CD8-positive, alpha-beta memory T cell (primary cell): ENCODE data around the gene BSCL2. TPM values are rescaled to one million over a fixed set of nuclear protein-coding genes. Genes with fewer than 3 reads are reported as not detected.

Experiments
- CTCF ChIA-PET: fragments of 350-600 bp; sonication (Branson Sonifier 250); formaldehyde crosslinking; loops from one replicate; lab custom pipeline; 2021; ENCODE audit warnings: antibody characterized with exemption; lab: Charles Lee
- POLR2A ChIA-PET: fragments of 350-600 bp; sonication (Branson Sonifier 250); formaldehyde crosslinking; loops from one replicate; lab custom pipeline; 2021; ENCODE audit warnings: antibody characterized with exemption; lab: Charles Lee
- DNase-seq, 5 donors: peaks; one replicate each; pipeline versions ENCODE4 v3.0.0 to v3.0.0-alpha.2; 2020 to 2022; ENCODE audit warnings: mixed read lengths in 1 of 5
- H3K27ac ChIP-seq: one replicate; pipeline ENCODE4 v1.7.0; 2013; ENCODE audit warnings: low read depth, mild to moderate bottlenecking, low read length, moderate library complexity
- H3K27me3 ChIP-seq: 2 replicates; pipeline ENCODE4 v1.7.0; 2013; ENCODE audit warnings: low read length, mild to moderate bottlenecking; ENCODE audit not compliant: insufficient read depth, poor library complexity, severe bottlenecking
- H3K36me3 ChIP-seq: 2 replicates; pipeline ENCODE4 v1.7.0; 2013; ENCODE audit warnings: mild to moderate bottlenecking, low read length, moderate library complexity; ENCODE audit not compliant: insufficient read depth
- H3K4me1 ChIP-seq: 2 replicates; pipeline ENCODE4 v1.7.0; 2013; ENCODE audit warnings: mild to moderate bottlenecking, low read length, moderate library complexity; ENCODE audit not compliant: insufficient read depth
- H3K4me3 ChIP-seq: 2 replicates; pipeline ENCODE4 v1.7.0; 2013; ENCODE audit warnings: mild to moderate bottlenecking, low read length
- H3K9me3 ChIP-seq: 2 replicates; pipeline ENCODE4 v1.7.0; 2013; ENCODE audit warnings: mild to moderate bottlenecking, low read length
- H3K27ac Mint-ChIP-seq, 8 donors: one replicate each; pipeline ENCODE4 v1.8.0; 2020 to 2021; ENCODE audit warnings: mixed read lengths in 8 of 8, mild to moderate bottlenecking in 6 of 8, inconsistent platforms in 3 of 8, moderate library complexity in 3 of 8
- H3K27me3 Mint-ChIP-seq, 2 donors: one replicate each; pipeline ENCODE4 v1.8.0; 2020 to 2021; ENCODE audit warnings: mixed read lengths in 2 of 2, mild to moderate bottlenecking in 1 of 2, moderate library complexity in 1 of 2
- H3K36me3 Mint-ChIP-seq, 3 donors: one replicate each; pipeline ENCODE4 v1.8.0; 2020 to 2021; ENCODE audit warnings: mixed read lengths in 3 of 3, inconsistent platforms in 1 of 3, mild to moderate bottlenecking in 1 of 3
- H3K4me1 Mint-ChIP-seq, 3 donors: one replicate each; pipeline ENCODE4 v1.8.0; 2020 to 2021; ENCODE audit warnings: mixed read lengths in 3 of 3, inconsistent platforms in 1 of 3, mild to moderate bottlenecking in 1 of 3
- H3K4me3 Mint-ChIP-seq, 7 donors: one replicate each; pipeline ENCODE4 v1.8.0; 2020 to 2021; ENCODE audit warnings: mixed read lengths in 7 of 7, mild to moderate bottlenecking in 6 of 7, moderate library complexity in 4 of 7, inconsistent platforms in 2 of 7
- H3K9me3 Mint-ChIP-seq, 5 donors: one replicate each; pipeline ENCODE4 v1.8.0; 2020 to 2022; ENCODE audit warnings: mixed read lengths in 5 of 5, mild to moderate bottlenecking in 3 of 5, moderate library complexity in 2 of 5, inconsistent platforms in 1 of 5
- polyA plus RNA-seq: library from polyadenylated mRNA; unstranded; fragments of 300-500 nt; fragmentation: Illumina TruSeq; gene quantifications from one replicate; pipeline ENCODE4 v1.2.3, GENCODE V29; 2021
- total RNA-seq, 2 experiments: library from RNA; stranded (reverse); gene quantifications; one replicate each; pipeline ENCODE4 v1.2.3, GENCODE V29; 2021

Gene BSCL2
- total and polyA plus RNA-seq, 3 experiments from 2014 or later = 32.9 to 48.8 (median 33.3) TPM

DNA sequence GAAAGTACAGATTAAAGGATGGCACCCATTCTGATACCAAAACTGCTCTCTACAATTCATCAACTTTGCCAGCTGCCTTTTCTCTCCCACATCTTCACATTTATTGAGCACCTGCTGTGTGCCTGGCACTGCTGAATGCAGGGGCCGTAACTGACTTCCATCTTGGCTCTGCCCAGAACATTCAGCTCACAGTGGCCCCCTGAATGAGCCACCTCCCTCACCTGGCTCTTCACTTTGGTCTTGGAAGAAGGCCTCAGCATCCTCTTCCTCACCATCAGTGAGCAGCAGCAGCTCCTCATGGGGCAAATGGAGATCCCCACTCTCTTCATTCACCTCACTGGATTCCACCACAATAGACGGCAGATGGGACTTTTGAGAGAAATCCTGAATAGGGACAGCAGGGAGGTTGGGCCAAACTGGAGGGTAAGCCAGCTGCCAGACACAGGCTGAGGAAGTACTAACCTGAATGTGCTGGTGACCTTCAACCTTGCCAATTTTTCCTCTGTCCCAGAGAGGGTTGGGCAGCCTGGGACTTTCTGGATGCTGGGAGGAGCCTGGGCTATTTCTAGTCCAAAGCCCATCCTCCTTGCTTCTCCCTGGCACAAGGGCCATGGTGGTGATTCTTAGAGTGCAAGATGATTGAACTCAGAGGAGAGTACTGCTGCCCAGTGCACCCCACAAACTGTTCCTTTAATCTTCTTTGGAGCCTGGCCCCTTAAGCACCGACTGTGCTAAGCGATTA, 37.6 kb downstream of the BSCL2 start:
- H3K27ac ChIP-seq = peak overlapping the region; percentile 91
- Mint-ChIP-seq H3K4me3 (peak overlapping the region in 6 of 7 donors; percentile 20 to 100 (median 96)), H3K27ac (peak overlapping the region; percentile 5 to 95 (median 89)), H3K36me3 (peaks cover 0 to 55% (median 2%) of the 10 kb centered on the region in 3 donors), H3K27me3 (peaks cover 0 to 4% of the 10 kb centered on the region in 2 donors), H3K4me1 (peaks cover 41 to 75% (median 54%) of the 10 kb centered on the region in 3 donors), H3K9me3 (no peaks in the 10 kb centered on the region)
- ChIA-PET POLR2A (interaction anchor here (0.6 to 3.0 kb wide), 8 partner anchors 16 to 192 kb away, joined by 3 to 56 read pairs (median 4); partner anchors contain the start of genes GANAB, INTS5 and TUT1), CTCF (interaction anchor here (1.7 to 2.9 kb wide), 2 partner anchors 23 to 25 kb away, joined by 4 to 7 read pairs; partner anchors contain the start of gene GANAB)
- H3K4me1 ChIP-seq = peaks cover 43% of the 10 kb centered on the region
- DNase-seq = no peak
- no peak overlapping the region for H3K4me3 ChIP-seq
- H3K27me3 ChIP-seq = no peaks in the 10 kb centered on the region
- H3K9me3 ChIP-seq = no peaks in the 10 kb centered on the region
- H3K36me3 ChIP-seq = peaks cover 13% of the 10 kb centered on the region

GRCh38 chr11:62667460-62667859, 39.8 kb downstream of the BSCL2 start:
- H3K36me3 Mint-ChIP-seq = peaks cover 0 to 54% (median 4%) of the 10 kb centered on the region in 3 donors
- H3K9me3 Mint-ChIP-seq = no peaks in the 10 kb centered on the region
- Histone ChIP-seq H3K36me3 (peaks cover 18% of the 10 kb centered on the region), H3K27me3 (no peaks in the 10 kb centered on the region), H3K27ac (no peak overlapping the region), H3K4me1 (peaks cover 38% of the 10 kb centered on the region), H3K9me3 (no peaks in the 10 kb centered on the region), H3K4me3 (peak overlapping the region; percentile 98)
- H3K4me3 Mint-ChIP-seq = peak overlapping the region; percentile 17 to 100 (median 96)
- peaks cover 50 to 74% (median 53%) of the 10 kb centered on the region in 3 donors for H3K4me1 Mint-ChIP-seq
- H3K27ac Mint-ChIP-seq = peak overlapping the region in 4 of 8 donors; percentile 71 to 99 (median 82)
- CTCF ChIA-PET = interaction anchor here (1.0 to 1.9 kb wide), 6 partner anchors 9 to 243 kb away, joined by 3 to 7 read pairs (median 4); partner anchors contain the start of genes B3GAT3, INTS5, TMEM179B and TUT1
- POLR2A ChIA-PET = interaction anchor here (0.7 to 4.6 kb wide), 5 partner anchors 15 to 76 kb away, joined by 3 to 52 read pairs (median 9); partner anchors contain the start of genes GANAB, INTS5, MTA2 and TUT1
- H3K27me3 Mint-ChIP-seq = peaks cover 0 to 4% of the 10 kb centered on the region in 2 donors
- DNase-seq = no peak

DNA sequence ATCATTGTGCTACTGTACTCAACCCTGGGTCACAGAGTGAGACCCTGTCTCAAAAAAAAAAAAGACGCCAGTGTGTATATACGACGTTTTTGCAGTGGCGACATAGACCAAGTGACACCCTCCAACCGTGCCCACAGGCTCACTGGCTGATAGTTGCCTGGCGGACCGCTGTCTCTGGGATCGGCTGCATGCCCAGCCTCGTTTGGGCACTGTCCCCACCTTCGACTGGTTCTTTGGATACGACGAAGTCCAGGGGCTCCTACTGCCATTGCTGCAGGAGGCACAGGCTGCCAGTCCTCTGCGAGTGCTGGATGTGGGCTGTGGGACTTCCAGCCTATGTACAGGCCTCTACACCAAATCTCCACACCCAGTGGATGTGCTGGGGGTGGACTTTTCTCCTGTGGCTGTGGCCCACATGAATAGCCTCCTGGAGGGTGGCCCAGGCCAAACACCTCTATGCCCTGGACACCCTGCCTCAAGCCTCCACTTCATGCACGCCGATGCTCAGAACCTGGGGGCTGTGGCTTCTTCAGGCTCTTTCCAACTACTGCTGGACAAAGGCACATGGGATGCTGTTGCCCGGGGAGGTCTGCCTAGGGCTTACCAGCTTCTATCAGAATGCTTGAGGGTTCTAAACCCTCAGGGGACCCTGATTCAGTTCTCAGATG, 40.8 kb downstream of the BSCL2 start:
- Histone ChIP-seq H3K9me3 (no peaks in the 10 kb centered on the region), H3K36me3 (peaks cover 18% of the 10 kb centered on the region), H3K27me3 (no peaks in the 10 kb centered on the region), H3K4me3 (peak overlapping the region; percentile 98), H3K4me1 (peaks cover 34% of the 10 kb centered on the region), H3K27ac (peak overlapping the region; percentile 89)
- Mint-ChIP-seq H3K27ac (peak overlapping the region; percentile 80 to 99 (median 94)), H3K27me3 (peaks cover 0 to 4% of the 10 kb centered on the region in 2 donors), H3K36me3 (peaks cover 0 to 51% (median 4%) of the 10 kb centered on the region in 3 donors), H3K4me1 (peaks cover 44 to 64% (median 44%) of the 10 kb centered on the region in 3 donors), H3K9me3 (no peaks in the 10 kb centered on the region), H3K4me3 (peak overlapping the region; percentile 96 to 100 (median 97))
- no peak for DNase-seq
- ChIA-PET CTCF (interaction anchor here (1.0 to 3.4 kb wide), 8 partner anchors 10 to 242 kb away, joined by 4 to 44 read pairs (median 9); partner anchors contain the start of genes EML3, TMEM179B and TUT1), POLR2A (interaction anchor here (0.5 to 4.6 kb wide), 17 partner anchors 7 to 215 kb away, joined by 3 to 71 read pairs (median 12); partner anchors contain the start of genes B3GAT3, BSCL2, GANAB and GNG3)

- Histone ChIP-seq H3K27me3 (no peaks in the 10 kb centered on the region), H3K4me3 (peak overlapping the region; percentile 98), H3K9me3 (no peaks in the 10 kb centered on the region), H3K27ac (peak overlapping the region; percentile 89), H3K36me3 (peaks cover 18% of the 10 kb centered on the region), H3K4me1 (peaks cover 29% of the 10 kb centered on the region)
- ChIA-PET POLR2A (interaction anchor here (0.5 to 4.6 kb wide), 34 partner anchors 8 to 256 kb away, joined by 3 to 71 read pairs (median 7); partner anchors contain the start of genes B3GAT3, BSCL2, EEF1G and GANAB), CTCF (interaction anchor here (0.7 to 3.4 kb wide), 22 partner anchors 10 to 282 kb away, joined by 3 to 44 read pairs (median 4); partner anchors contain the start of genes EEF1G, EML3, GANAB and INTS5)
- DNase-seq = peak; percentile 53 to 84 (median 57)
- Mint-ChIP-seq H3K27me3 (peaks cover 0 to 4% of the 10 kb centered on the region in 2 donors), H3K36me3 (peaks cover 0 to 49% (median 4%) of the 10 kb centered on the region in 3 donors), H3K27ac (peak overlapping the region; percentile 94 to 99 (median 96)), H3K9me3 (no peaks in the 10 kb centered on the region), H3K4me3 (peak overlapping the region; percentile 96 to 100 (median 97)), H3K4me1 (peaks cover 37 to 58% (median 37%) of the 10 kb centered on the region in 3 donors)
Observed at GRCh38 chr11:62665599-62666258, 41.5 kb downstream of the BSCL2 start.

DNA sequence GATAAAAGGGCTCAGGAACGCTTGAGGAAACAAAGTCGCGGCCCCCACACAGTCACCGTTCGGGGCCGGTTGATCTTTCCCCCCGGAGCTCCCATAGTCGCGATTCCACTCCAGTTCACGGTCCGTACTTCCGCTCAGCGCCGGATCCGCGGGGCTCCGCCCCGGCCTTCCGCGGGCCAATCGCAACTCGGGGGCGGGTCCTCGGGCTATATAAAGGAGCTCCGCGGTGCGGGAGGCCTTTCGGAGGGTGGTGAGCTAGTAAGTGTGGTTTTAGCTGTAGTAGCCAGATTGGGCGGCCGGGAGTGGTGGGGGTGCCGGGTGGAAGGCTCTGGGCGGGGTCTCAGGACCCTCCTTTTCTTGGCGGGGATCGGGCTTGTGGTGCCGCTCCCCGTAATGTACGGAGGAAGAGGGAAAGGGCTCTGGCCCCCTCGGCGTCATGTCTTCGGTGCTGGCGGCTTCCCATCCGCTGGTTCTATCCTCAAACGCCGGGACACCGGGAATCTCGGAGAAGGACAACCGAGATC, 42.1 kb downstream of the BSCL2 start, which contains the start of the genes C11orf98 and CSKMT:
Gene C11orf98, minus strand, starts transcription at position 136 of the 524 bp plus-strand sequence. Its CDS starts 41 bp downstream, at position 95.
Gene CSKMT, plus strand, starts transcription at position 238 of the 524 bp plus-strand sequence. CDS start 568 bp downstream, outside the sequence.
- no peaks in the 10 kb centered on the region for H3K9me3 ChIP-seq
- Mint-ChIP-seq H3K27ac (peak within 1 kb of the TSS; percentile 94 to 99 (median 96)), H3K36me3 (peaks cover 0 to 49% (median 4%) of the 10 kb centered on the region in 3 donors), H3K27me3 (peaks cover 0 to 4% of the 10 kb centered on the region in 2 donors), H3K4me1 (peaks cover 33 to 53% (median 33%) of the 10 kb centered on the region in 3 donors), H3K9me3 (no peaks in the 10 kb centered on the region), H3K4me3 (peak within 1 kb of the TSS; percentile 96 to 100 (median 97))
- H3K4me1 ChIP-seq = peaks cover 24% of the 10 kb centered on the region
- peaks cover 18% of the 10 kb centered on the region for H3K36me3 ChIP-seq
- H3K27ac ChIP-seq = peak within 1 kb of the TSS; percentile 89
- peak within 1 kb of the TSS; percentile 98 for H3K4me3 ChIP-seq
- H3K27me3 ChIP-seq = no peaks in the 10 kb centered on the region
- CTCF ChIA-PET = interaction anchor here (0.7 to 3.4 kb wide), 27 partner anchors 11 to 282 kb away, joined by 3 to 44 read pairs (median 4); partner anchors contain the start of genes EEF1G, EML3, GANAB and INTS5
- POLR2A ChIA-PET = interaction anchor here (0.5 to 4.6 kb wide), 39 partner anchors 8 to 255 kb away, joined by 3 to 71 read pairs (median 6); partner anchors contain the start of genes B3GAT3, BSCL2, EEF1G and GANAB
- peak; percentile 89 to 97 (median 94) for DNase-seq

- H3K27ac Mint-ChIP-seq = peak overlapping the region; percentile 94 to 99 (median 96)
- Histone ChIP-seq H3K4me1 (peaks cover 21% of the 10 kb centered on the region), H3K4me3 (peak overlapping the region; percentile 98), H3K9me3 (no peaks in the 10 kb centered on the region), H3K27ac (peak overlapping the region; percentile 89), H3K27me3 (no peaks in the 10 kb centered on the region), H3K36me3 (peaks cover 18% of the 10 kb centered on the region)
- POLR2A ChIA-PET = interaction anchor here (0.5 to 4.6 kb wide), 35 partner anchors 9 to 217 kb away, joined by 3 to 71 read pairs (median 7); partner anchors contain the start of genes B3GAT3, BSCL2, EEF1G and GANAB
- DNase-seq = peak in 3 of 5 donors; percentile 41 to 74 (median 47)
- H3K4me3 Mint-ChIP-seq = peak overlapping the region; percentile 96 to 100 (median 97)
- H3K36me3 Mint-ChIP-seq = peaks cover 0 to 48% (median 4%) of the 10 kb centered on the region in 3 donors
- CTCF ChIA-PET = interaction anchor here (0.7 to 3.4 kb wide), 27 partner anchors 10 to 281 kb away, joined by 3 to 44 read pairs (median 4); partner anchors contain the start of genes EEF1G, EML3, GANAB and INTS5
- peaks cover 0 to 4% of the 10 kb centered on the region in 2 donors for H3K27me3 Mint-ChIP-seq
- peaks cover 28 to 47% (median 30%) of the 10 kb centered on the region in 3 donors for H3K4me1 Mint-ChIP-seq
- no peaks in the 10 kb centered on the region for H3K9me3 Mint-ChIP-seq
Observed at GRCh38 chr11:62664405-62665074, 42.7 kb downstream of the BSCL2 start.
